ENCODE data around the gene MPRIP. TPM values are rescaled to one million over a fixed set of nuclear protein-coding genes. Genes with fewer than 3 reads are reported as not detected.

The MPRIP gene
- total and polyA plus RNA-seq, 2 donors (not counting 3 experiments of a cell fraction or from before 2014, with no cell fraction given), result 94.6 to 246 TPM

DNA sequence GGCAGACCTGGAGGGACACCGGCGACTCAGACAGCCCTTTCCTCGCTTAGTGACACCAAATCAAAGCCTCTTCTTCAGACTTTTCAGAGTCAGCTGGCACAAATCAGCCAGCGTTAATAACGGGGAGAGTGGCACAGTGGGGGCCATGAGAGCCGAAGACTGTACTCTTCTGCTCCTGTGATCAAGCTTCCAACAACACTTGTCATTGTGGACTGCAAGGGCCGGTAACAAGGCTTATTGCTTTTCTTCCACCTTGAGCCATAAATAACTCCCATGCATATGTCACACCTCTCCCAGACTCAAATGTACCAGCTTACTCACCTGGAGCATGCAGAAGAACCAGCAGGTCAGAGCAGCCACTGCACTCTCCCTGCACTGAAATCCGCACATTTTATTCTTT is 181.9 kb downstream of the MPRIP start:
- Histone ChIP-seq H3K79me2 (ENCODE audit: control insufficient read depth, insufficient read depth, low read length) (no peaks in the 10 kb centered on the region), H3K9me1 (replicated peaks; ENCODE audit: control insufficient read depth, extremely low read depth, insufficient read depth, low read length) (no peaks in the 10 kb centered on the region), H3K27ac (ENCODE audit: insufficient read depth, low read depth, low read length) (no peak overlapping the region), H3K9me3 (replicated peaks; ENCODE audit: control insufficient read depth, insufficient read depth, low read length) (no peaks in the 10 kb centered on the region), H3K9ac (replicated peaks; ENCODE audit: extremely low read depth, insufficient read depth, low read length) (no peak overlapping the region), H3K27me3 (ENCODE audit: control insufficient read depth in 2 of 2, insufficient read depth in 2 of 2, low read length in 2 of 2) (no peaks in the 10 kb centered on the region), H3K4me2 (ENCODE audit: insufficient read depth, low read length) (no peak overlapping the region), H4K20me1 (replicated peaks; ENCODE audit: control insufficient read depth, extremely low read depth, insufficient read depth, low read length) (no peaks in the 10 kb centered on the region), H2AFZ (ENCODE audit: low read depth, low read length) (no peak overlapping the region), H3K4me3 (replicated peaks in 1 of 3; ENCODE audit: insufficient read depth in 1 of 3, low read depth in 1 of 3, low read length in 3 of 3) (no peak overlapping the region), H3K4me1 (ENCODE audit: control insufficient read depth, extremely low read depth, insufficient read depth, low read length) (no peaks in the 10 kb centered on the region), H3K36me3 (ENCODE audit: control insufficient read depth in 2 of 2, extremely low read depth in 1 of 2, insufficient read depth in 2 of 2, low read length in 2 of 2) (peaks cover 10 to 76% of the 10 kb centered on the region in 2 experiments)
- no peak for DNase-seq (ENCODE audit: low read depth, low spot score)
- dilution Hi-C loops (cut with MboI; ENCODE audit: extremely low pct_ligation_motif_present, low sequenced_read_pairs) (no loop called here), intact Hi-C loops (cut with micrococcal nuclease) (no loop called here)
- CTCF ChIA-PET, result no interaction called here
- no TSS peak for BruUV-seq (replicated peaks)
- TF ChIP-seq JUN (IDR thresholded peaks at IDR 0.05; ENCODE audit: borderline replicate concordance, insufficient read depth, insufficient read length, low read depth), result no peak
- no peak for TF ChIP-seq POLR2A (IDR thresholded peaks at IDR 0.05; ENCODE audit: low read depth, low read length)
- TF ChIP-seq, protein P1, sequence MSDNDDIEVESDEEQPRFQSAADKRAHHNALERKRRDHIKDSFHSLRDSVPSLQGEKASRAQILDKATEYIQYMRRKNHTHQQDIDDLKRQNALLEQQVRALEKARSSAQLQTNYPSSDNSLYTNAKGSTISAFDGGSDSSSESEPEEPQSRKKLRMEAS (IDR thresholded peaks at IDR 0.05; ENCODE audit: insufficient read depth, insufficient read length), result no peak
- TF ChIP-seq GATA2 (IDR thresholded peaks at IDR 0.05; ENCODE audit: insufficient read depth, insufficient read length, low read depth, low read length), result no peak
- TF ChIP-seq, protein P2, sequence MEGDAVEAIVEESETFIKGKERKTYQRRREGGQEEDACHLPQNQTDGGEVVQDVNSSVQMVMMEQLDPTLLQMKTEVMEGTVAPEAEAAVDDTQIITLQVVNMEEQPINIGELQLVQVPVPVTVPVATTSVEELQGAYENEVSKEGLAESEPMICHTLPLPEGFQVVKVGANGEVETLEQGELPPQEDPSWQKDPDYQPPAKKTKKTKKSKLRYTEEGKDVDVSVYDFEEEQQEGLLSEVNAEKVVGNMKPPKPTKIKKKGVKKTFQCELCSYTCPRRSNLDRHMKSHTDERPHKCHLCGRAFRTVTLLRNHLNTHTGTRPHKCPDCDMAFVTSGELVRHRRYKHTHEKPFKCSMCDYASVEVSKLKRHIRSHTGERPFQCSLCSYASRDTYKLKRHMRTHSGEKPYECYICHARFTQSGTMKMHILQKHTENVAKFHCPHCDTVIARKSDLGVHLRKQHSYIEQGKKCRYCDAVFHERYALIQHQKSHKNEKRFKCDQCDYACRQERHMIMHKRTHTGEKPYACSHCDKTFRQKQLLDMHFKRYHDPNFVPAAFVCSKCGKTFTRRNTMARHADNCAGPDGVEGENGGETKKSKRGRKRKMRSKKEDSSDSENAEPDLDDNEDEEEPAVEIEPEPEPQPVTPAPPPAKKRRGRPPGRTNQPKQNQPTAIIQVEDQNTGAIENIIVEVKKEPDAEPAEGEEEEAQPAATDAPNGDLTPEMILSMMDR (IDR thresholded peaks at IDR 0.05; ENCODE audit: extremely low read depth in 1 of 2, insufficient read depth in 1 of 2, low read depth in 1 of 2, low read length in 2 of 2), result no peak
- no peak for TF ChIP-seq EZH2 (IDR thresholded peaks at IDR 0.05; ENCODE audit: borderline replicate concordance, low read depth, low read length, severe bottlenecking)
- no peak for TF ChIP-seq MYC (IDR thresholded peaks at IDR 0.05; ENCODE audit: low read depth, low read length)
- no peak for TF ChIP-seq POLR2AphosphoS5 (IDR thresholded peaks at IDR 0.05; ENCODE audit: insufficient read depth, low read depth, low read length)
- TF ChIP-seq FOS (IDR thresholded peaks at IDR 0.05; ENCODE audit: borderline replicate concordance, insufficient read depth, low read length), result no peak
- POLR2A ChIA-PET, result no interaction called here
- no peak for FAIRE-seq

All from endothelial cell of umbilical vein (primary cell).